OCI-LY7 (cell line): Measurements from ENCODE around the gene SKAP2. TPM values are rescaled to one million over a fixed set of nuclear protein-coding genes. Genes with fewer than 3 reads are reported as not detected.

Source experiments
- Bru-seq: library from RNA; stranded (reverse); fragments of 400-500 nt; gene quantifications from one replicate; lab custom pipeline; 2021; lab: Mats Ljungman, UMichigan
- BruChase-seq, 2 experiments: library from RNA; stranded (reverse); fragments of 400-500 nt; gene quantifications; one replicate each; lab custom pipeline; 2021; lab: Mats Ljungman, UMichigan
- BruUV-seq: library from RNA; stranded (reverse); fragments of 400-500 nt; replicated peaks from 2 replicates; lab custom pipeline; 2021; lab: Mats Ljungman, UMichigan
- CTCF ChIA-PET: fragments of 300-600 bp; sonication (Branson Sonifier 250); formaldehyde crosslinking; loops from one replicate; lab custom pipeline; 2022; ENCODE audit warnings: antibody characterized with exemption; ENCODE audit not compliant: unreplicated experiment; lab: Charles Lee
- POLR2A ChIA-PET: fragments of 300-600 bp; sonication (Branson Sonifier 250); formaldehyde crosslinking; loops from one replicate; lab custom pipeline; 2022; ENCODE audit warnings: antibody characterized with exemption; lab: Charles Lee
- DNase-seq: peaks from one replicate; pipeline ENCODE4 v3.0.0-alpha.2; 2015; ENCODE audit warnings: low spot score
- H2AFZ ChIP-seq: fragments of 200-600 bp; sonication (generic), shearing (Covaris generic); 2 replicates; pipeline ENCODE4 v1.6.1; 2014; ENCODE audit warnings: mild to moderate bottlenecking, antibody characterized with exemption, low read length, moderate library complexity
- H3K27ac ChIP-seq: fragments of 200-600 bp; sonication (generic); 2 replicates; pipeline ENCODE4 v1.5.1; 2014; ENCODE audit warnings: mixed run types, low read depth, mild to moderate bottlenecking, moderate library complexity, low read length, inconsistent platforms; ENCODE audit not compliant: poor library complexity, severe bottlenecking
- H3K36me3 ChIP-seq: fragments of 200-600 bp; sonication (generic); 2 replicates; pipeline ENCODE4 v1.6.1; 2014; ENCODE audit warnings: mild to moderate bottlenecking, antibody characterized with exemption, low read length, moderate library complexity, mixed read lengths; ENCODE audit not compliant: insufficient read depth
- H3K4me1 ChIP-seq: fragments of 200-600 bp; sonication (generic); 2 replicates; pipeline ENCODE4 v1.5.1; 2014; ENCODE audit warnings: mild to moderate bottlenecking, low read length; ENCODE audit not compliant: insufficient read depth, poor library complexity, severe bottlenecking
- H3K4me2 ChIP-seq: fragments of 200-600 bp; sonication (generic); 2 replicates; pipeline ENCODE4 v1.6.1; 2014; ENCODE audit warnings: mild to moderate bottlenecking, low read length
- H3K4me3 ChIP-seq: fragments of 200-600 bp; sonication (generic); 2 replicates; pipeline ENCODE4 v1.5.1; 2014; ENCODE audit warnings: mild to moderate bottlenecking, low read depth, low read length; ENCODE audit not compliant: poor library complexity, severe bottlenecking
- H3K79me2 ChIP-seq: fragments of 200-600 bp; sonication (generic); 2 replicates; pipeline ENCODE4 v1.6.1; 2016; ENCODE audit warnings: low read depth, mild to moderate bottlenecking, low read length, moderate library complexity, mixed read lengths; ENCODE audit not compliant: insufficient read depth
- H3K9me2 ChIP-seq: fragments of 200-600 bp; sonication (generic); 2 replicates; pipeline ENCODE4 v1.6.1; 2016; ENCODE audit warnings: mild to moderate bottlenecking, low read length, mixed read lengths; ENCODE audit not compliant: insufficient read depth
- H3K9me3 ChIP-seq: fragments of 200-600 bp; sonication (generic); 2 replicates; pipeline ENCODE4 v1.6.1; 2014; ENCODE audit warnings: mild to moderate bottlenecking, mixed run types, low read length, mixed read lengths
- H4K20me1 ChIP-seq: fragments of 200-600 bp; sonication (generic); 2 replicates; pipeline ENCODE4 v1.6.1; 2014; ENCODE audit warnings: mild to moderate bottlenecking, antibody characterized with exemption, low read length, moderate library complexity, mixed read lengths; ENCODE audit not compliant: insufficient read depth
- EZH2phosphoT487 ChIP-seq: fragments of 200-600 bp; sonication (generic); IDR thresholded peaks from 2 replicates; pipeline ENCODE4 v1.6.1; 2018; ENCODE audit warnings: low read depth, borderline replicate concordance, mild to moderate bottlenecking, mixed run types, antibody characterized with exemption, low read length, moderate library complexity, mixed read lengths
- intact Hi-C: fragments of 100-400 bp; cut with micrococcal nuclease; formaldehyde crosslinking; loops from one replicate; pipeline ENCODE4 v1.10.0; 2022; ENCODE audit not compliant: unreplicated experiment
- long read RNA-seq: library from polyadenylated mRNA; stranded (forward); transcript quantifications from one replicate; pipeline ENCODE4 v2.0.0, GENCODE V29; 2022
- total RNA-seq, 2 experiments: library from RNA; depleted of rRNA in 1 of 2; stranded (reverse); fragments of >200 nt in 1 of 2; shearing (Covaris generic) in 1 of 2; gene quantifications; 2 replicates each; pipeline ENCODE4 v1.2.3, GENCODE V29; 2014 to 2022
- TF ChIP-seq, protein P1 (sequence below): fragments of 200-600 bp; sonication (generic); conservative IDR thresholded peaks from 2 replicates; pipeline ENCODE4 v1.5.1; 2014; ENCODE audit warnings: mild to moderate bottlenecking, antibody characterized with exemption, low read length, moderate library complexity, mixed read lengths

Gene SKAP2, protein sequence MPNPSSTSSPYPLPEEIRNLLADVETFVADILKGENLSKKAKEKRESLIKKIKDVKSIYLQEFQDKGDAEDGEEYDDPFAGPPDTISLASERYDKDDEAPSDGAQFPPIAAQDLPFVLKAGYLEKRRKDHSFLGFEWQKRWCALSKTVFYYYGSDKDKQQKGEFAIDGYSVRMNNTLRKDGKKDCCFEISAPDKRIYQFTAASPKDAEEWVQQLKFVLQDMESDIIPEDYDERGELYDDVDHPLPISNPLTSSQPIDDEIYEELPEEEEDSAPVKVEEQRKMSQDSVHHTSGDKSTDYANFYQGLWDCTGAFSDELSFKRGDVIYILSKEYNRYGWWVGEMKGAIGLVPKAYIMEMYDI
- total RNA-seq (2014; rRNA removed; shearing (Covaris generic)) (10.9 and 15.5 TPM in 2 replicates), total RNA-seq (2022) (54.8 and 67.9 TPM in 2 replicates), Bru-seq, nascent RNA (percentile 78 among the genes with signal in this experiment), BruChase-seq, experiment 1, labeled RNA remaining after a 6-hour chase (percentile 78 among the genes with signal in this experiment), BruChase-seq, experiment 2, labeled RNA remaining after a 2-hour chase (percentile 69 among the genes with signal in this experiment)
- long read RNA-seq, transcript SKAP2-201 (13 exons, 3,998 nt) = major isoform, 151 of 182 reads
- long read RNA-seq, partial matches to known transcripts = 19 of 182 reads
- long read RNA-seq, other reads (novel, unspliced or antisense) = 12 of 182 reads

DNA sequence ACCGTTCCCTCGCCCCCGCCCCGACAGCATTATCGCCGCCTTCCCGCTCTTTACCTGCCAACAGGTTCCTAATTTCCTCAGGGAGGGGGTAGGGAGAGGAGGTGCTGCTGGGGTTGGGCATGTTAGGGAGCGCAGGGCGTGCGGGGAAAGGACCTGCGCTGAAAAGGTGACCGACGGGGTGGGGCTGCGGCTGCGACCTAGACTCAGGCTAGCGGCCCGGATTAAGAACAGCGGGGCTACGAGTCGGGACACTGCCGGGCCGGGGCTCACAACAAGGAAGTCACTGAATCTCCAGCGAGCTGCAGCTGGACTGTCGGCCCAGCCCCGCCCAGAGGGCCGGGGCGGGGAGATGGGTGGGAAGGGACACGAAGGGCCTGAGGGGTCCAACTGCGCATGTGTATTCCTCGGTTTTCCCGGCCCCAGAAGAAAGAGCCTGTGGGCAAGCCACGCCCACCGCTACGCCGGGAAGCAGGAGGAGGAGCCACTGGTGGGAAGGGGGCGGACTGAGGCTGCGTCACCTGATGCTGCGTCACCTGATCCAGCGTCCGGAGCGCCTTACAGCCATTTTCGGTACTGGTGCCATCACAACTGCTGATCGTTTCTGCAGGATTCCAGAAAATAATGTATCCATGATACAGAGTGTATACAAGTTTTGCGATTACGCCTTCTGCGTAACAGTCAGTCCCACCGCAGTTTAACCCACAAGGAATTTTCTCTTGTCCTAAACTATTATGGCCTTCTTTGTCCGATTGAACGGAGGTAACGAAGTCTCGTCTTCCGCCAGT, at the start of gene SKAP2:
TSS of gene SKAP2 (minus strand) at position 282 of the 785 bp plus-strand sequence. CDS start at position 121, 161 bp downstream.
- peaks cover 7% of the 10 kb centered on the region; the same call in 1 of the 2 replicates for H4K20me1 ChIP-seq
- BruUV-seq = no TSS peak
- H3K4me1 ChIP-seq = peaks cover 33% of the 10 kb centered on the region
- H3K4me2 ChIP-seq = peak within 1 kb of the TSS; percentile 86
- peaks cover 7% of the 10 kb centered on the region; the same call in 1 of the 2 replicates for H3K9me2 ChIP-seq
- no peak for TF ChIP-seq EZH2phosphoT487
- TF ChIP-seq, protein P1, sequence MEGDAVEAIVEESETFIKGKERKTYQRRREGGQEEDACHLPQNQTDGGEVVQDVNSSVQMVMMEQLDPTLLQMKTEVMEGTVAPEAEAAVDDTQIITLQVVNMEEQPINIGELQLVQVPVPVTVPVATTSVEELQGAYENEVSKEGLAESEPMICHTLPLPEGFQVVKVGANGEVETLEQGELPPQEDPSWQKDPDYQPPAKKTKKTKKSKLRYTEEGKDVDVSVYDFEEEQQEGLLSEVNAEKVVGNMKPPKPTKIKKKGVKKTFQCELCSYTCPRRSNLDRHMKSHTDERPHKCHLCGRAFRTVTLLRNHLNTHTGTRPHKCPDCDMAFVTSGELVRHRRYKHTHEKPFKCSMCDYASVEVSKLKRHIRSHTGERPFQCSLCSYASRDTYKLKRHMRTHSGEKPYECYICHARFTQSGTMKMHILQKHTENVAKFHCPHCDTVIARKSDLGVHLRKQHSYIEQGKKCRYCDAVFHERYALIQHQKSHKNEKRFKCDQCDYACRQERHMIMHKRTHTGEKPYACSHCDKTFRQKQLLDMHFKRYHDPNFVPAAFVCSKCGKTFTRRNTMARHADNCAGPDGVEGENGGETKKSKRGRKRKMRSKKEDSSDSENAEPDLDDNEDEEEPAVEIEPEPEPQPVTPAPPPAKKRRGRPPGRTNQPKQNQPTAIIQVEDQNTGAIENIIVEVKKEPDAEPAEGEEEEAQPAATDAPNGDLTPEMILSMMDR = no peak
- no peaks in the 10 kb centered on the region for H3K36me3 ChIP-seq
- DNase-seq = peak; percentile 94
- H3K9me3 ChIP-seq = no peaks in the 10 kb centered on the region
- intact Hi-C loops = loop anchor here (2.0 to 5.0 kb wide), 3 partner anchors 100 to 1002 kb away; no protein-coding TSS in a partner anchor
- CTCF ChIA-PET = no interaction called here
- peak within 1 kb of the TSS; percentile 95 for H3K4me3 ChIP-seq
- POLR2A ChIA-PET = interaction anchor here (0.5 to 2.0 kb wide), 6 partner anchors 9 to 232 kb away, joined by 3 to 5 read pairs (median 4); partner anchors contain the start of gene HOXA1
- peaks cover 37% of the 10 kb centered on the region for H3K79me2 ChIP-seq
- H2AFZ ChIP-seq = peak within 1 kb of the TSS; percentile 89
- peak within 1 kb of the TSS; percentile 75 for H3K27ac ChIP-seq

GRCh38 chr7:26912933-26913536, 48.6 kb upstream of the SKAP2 start:
- Histone ChIP-seq H4K20me1 (no peaks in the 10 kb centered on the region), H3K36me3 (no peaks in the 10 kb centered on the region), H3K4me2 (no peak overlapping the region), H3K4me3 (no peak overlapping the region), H3K4me1 (no peaks in the 10 kb centered on the region), H2AFZ (no peak overlapping the region), H3K9me2 (no peaks in the 10 kb centered on the region), H3K9me3 (no peaks in the 10 kb centered on the region), H3K27ac (no peak overlapping the region), H3K79me2 (no peaks in the 10 kb centered on the region)
- TF ChIP-seq, protein P1 = no peak
- no peak for TF ChIP-seq EZH2phosphoT487
- ChIA-PET POLR2A (no interaction called here), CTCF (no interaction called here)
- no TSS peak for BruUV-seq
- intact Hi-C loops = no loop called here
- DNase-seq = no peak
